ENCODE data around the gene DNM3. TPM values are rescaled to one million over a fixed set of nuclear protein-coding genes. Genes with fewer than 3 reads are reported as not detected.

DNM3 gene
- total RNA-seq, 2 experiments from 2014 or later = 1.5 to 1.6 TPM

DNA sequence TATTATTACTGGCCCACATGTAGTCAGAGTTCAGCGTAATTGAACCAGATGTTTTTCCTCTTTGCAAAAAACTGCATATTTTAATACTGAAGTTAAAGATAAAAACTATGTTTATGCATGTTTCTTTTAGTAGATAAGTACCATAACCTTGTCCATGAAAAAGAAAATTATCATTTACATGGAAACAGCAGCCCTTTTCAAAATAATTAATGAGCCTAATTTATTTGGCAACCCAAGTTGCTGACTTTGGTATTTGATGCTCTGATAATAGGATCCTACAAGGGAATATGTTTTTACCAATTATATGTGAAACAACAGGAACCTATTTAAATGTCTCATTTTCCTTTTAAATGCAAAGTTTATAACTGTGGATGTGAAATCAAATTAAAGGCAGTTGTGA is 297.9 kb downstream of the DNM3 start:
- CTCF ChIA-PET = no interaction called here
- POLR2A ChIA-PET = no interaction called here
- H3K4me3 Mint-ChIP-seq = no peak overlapping the region
- no peak for DNase-seq
- ATAC-seq = no peak
- no peak overlapping the region for H3K27ac Mint-ChIP-seq
- no peaks in the 10 kb centered on the region for H3K27me3 Mint-ChIP-seq (ENCODE audit: low read depth)
- peaks cover under 1% of the 10 kb centered on the region for H3K4me1 Mint-ChIP-seq (ENCODE audit: low read depth)
- H3K9me3 Mint-ChIP-seq (ENCODE audit: insufficient read depth) = no peaks in the 10 kb centered on the region
- no peaks in the 10 kb centered on the region for H3K36me3 Mint-ChIP-seq (ENCODE audit: low read depth)

DNA sequence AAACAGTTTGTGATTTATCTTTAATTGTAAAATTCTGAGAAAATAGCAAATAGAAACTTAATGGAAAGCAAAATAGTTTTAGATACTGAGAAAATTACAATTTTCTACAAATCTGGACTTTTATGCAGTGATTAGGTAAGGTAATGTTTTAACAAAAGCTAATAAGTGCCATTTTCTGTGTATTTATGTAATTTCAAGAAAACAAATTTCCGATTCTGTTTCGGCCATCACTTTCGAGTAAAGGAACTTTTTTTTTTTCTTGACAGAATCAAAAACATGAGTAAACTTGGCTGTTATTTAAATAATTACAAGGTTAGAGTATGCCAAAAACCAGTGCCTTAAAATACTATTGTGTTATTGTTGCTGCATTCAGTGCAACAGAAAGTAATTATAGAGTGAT is 298.8 kb downstream of the DNM3 start:
- H3K36me3 Mint-ChIP-seq (ENCODE audit: low read depth) = no peaks in the 10 kb centered on the region
- DNase-seq (no peak), ATAC-seq (no peak)
- POLR2A ChIA-PET = no interaction called here
- no peaks in the 10 kb centered on the region for H3K27me3 Mint-ChIP-seq (ENCODE audit: low read depth)
- CTCF ChIA-PET = no interaction called here
- no peak overlapping the region for H3K27ac Mint-ChIP-seq
- no peaks in the 10 kb centered on the region for H3K4me1 Mint-ChIP-seq (ENCODE audit: low read depth)
- no peaks in the 10 kb centered on the region for H3K9me3 Mint-ChIP-seq (ENCODE audit: insufficient read depth)
- no peak overlapping the region for H3K4me3 Mint-ChIP-seq

DNA sequence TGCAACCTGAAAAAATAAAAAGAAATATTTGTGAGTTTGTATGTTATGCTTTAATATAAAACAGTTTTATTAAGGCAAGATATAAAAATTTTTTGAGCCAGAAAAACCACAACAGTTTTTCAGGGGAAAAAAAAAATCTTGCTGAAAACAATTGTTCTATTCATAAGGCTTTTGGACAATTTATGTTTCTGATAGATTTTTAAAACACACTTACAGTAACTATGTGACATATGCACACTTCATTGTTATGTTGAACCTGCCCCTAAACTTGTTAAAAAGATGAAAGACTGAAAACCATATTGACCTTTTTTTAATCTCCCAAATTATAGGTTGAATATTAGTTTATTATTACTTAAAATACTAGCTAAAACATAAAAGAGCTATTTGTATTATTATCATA is 299.3 kb downstream of the DNM3 start:
- no peaks in the 10 kb centered on the region for H3K4me1 Mint-ChIP-seq (ENCODE audit: low read depth)
- no peak for ATAC-seq
- no peak overlapping the region for H3K4me3 Mint-ChIP-seq
- no peaks in the 10 kb centered on the region for H3K9me3 Mint-ChIP-seq (ENCODE audit: insufficient read depth)
- DNase-seq = no peak
- no peaks in the 10 kb centered on the region for H3K36me3 Mint-ChIP-seq (ENCODE audit: low read depth)
- ChIA-PET POLR2A (no interaction called here), CTCF (interaction anchor here (1.1 kb wide), 1 partner anchor 15 kb away, joined by 5 read pairs; no protein-coding TSS in a partner anchor)
- no peaks in the 10 kb centered on the region for H3K27me3 Mint-ChIP-seq (ENCODE audit: low read depth)
- no peak overlapping the region for H3K27ac Mint-ChIP-seq

DNA sequence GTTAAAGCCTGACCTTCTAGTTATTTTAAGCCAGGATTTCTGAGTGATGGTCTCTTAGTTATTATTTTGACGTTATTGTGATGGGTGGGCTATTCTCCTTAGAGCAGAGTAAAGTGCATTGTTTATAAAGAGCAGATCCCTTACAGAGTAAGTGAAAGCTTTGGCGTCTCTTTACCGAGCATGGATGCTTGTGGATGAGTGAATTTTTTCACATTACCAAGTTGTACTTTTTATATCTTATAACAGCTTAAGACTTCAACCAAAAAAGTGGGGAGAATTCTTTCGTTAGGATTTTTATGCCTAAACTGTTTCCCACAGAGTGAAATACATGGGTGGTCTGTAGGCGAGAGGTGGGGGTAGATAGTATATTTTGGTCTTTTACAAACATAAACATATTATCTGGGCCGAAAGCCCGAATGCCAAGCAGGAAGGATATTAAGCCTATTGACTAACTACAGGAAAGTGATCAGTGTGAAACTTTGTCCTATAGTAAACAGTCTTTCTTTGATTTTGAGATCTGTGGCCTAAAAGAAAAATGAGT is 300.1 kb downstream of the DNM3 start:
- H3K4me3 Mint-ChIP-seq = no peak overlapping the region
- ChIA-PET CTCF (interaction anchor here (1.1 kb wide), 1 partner anchor 16 kb away, joined by 5 read pairs; no protein-coding TSS in a partner anchor), POLR2A (no interaction called here)
- DNase-seq = no peak
- H3K36me3 Mint-ChIP-seq (ENCODE audit: low read depth) = no peaks in the 10 kb centered on the region
- H3K27ac Mint-ChIP-seq = no peak overlapping the region
- no peaks in the 10 kb centered on the region for H3K27me3 Mint-ChIP-seq (ENCODE audit: low read depth)
- no peaks in the 10 kb centered on the region for H3K9me3 Mint-ChIP-seq (ENCODE audit: insufficient read depth)
- ATAC-seq = no peak
- no peaks in the 10 kb centered on the region for H3K4me1 Mint-ChIP-seq (ENCODE audit: low read depth)

DNA sequence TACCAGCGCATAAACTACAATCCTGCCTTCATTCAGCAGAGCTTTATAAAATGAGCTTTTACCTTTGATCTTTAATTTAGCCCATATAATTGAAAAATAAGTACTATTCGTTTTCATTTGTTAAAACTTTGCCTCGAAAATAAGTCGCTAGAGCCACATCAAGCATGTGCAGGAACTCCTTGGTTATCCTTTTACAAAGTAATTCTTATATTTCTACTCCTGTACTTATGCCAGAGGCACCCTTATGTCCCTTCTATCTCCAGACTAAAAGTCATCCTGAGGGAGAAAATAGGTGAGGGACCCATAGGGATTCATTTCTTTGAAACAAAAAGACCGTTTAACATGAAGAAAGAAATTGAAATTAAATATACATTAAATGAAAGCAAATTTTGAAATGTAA is 301.0 kb downstream of the DNM3 start:
- Mint-ChIP-seq H3K36me3 (ENCODE audit: low read depth) (no peaks in the 10 kb centered on the region), H3K4me3 (no peak overlapping the region), H3K27me3 (ENCODE audit: low read depth) (no peaks in the 10 kb centered on the region), H3K9me3 (ENCODE audit: insufficient read depth) (no peaks in the 10 kb centered on the region), H3K4me1 (ENCODE audit: low read depth) (no peaks in the 10 kb centered on the region), H3K27ac (no peak overlapping the region)
- ChIA-PET POLR2A (no interaction called here), CTCF (no interaction called here)
- DNase-seq (no peak), ATAC-seq (no peak)

DNA sequence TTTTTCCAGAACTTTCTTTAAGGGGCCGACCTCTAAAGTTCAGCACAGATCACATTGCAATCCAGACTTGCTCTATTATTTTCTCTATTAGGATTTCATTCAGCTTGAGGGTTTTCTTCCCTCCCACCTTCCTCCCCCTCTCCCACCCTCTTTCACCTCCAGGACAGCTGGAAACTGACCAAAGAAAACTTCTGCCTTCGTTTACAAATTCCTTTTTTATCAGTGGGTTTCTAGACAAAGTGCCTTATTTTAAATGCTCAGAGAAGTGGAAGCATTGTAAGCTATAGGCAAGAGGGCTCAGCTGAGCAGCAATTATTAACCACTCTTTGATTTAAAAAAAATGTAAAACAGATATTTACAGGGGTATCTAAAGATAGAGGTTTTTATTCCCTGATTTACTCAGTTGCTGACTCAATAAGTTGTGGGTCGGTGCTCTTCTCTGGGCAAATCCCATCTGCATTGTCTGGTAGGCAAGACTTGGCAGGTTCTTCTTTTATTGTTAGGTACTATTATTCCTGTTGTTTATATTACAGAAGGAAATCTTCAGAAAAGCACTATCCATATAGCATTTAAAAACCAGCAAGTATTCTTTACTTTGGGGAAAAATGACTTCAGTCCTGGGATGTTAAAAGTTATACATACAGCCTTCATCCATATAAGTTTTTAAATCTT is 302.2 kb downstream of the DNM3 start:
- DNase-seq (no peak), ATAC-seq (no peak)
- Mint-ChIP-seq H3K4me1 (ENCODE audit: low read depth) (no peaks in the 10 kb centered on the region), H3K4me3 (no peak overlapping the region), H3K27ac (no peak overlapping the region), H3K9me3 (ENCODE audit: insufficient read depth) (no peaks in the 10 kb centered on the region), H3K36me3 (ENCODE audit: low read depth) (no peaks in the 10 kb centered on the region), H3K27me3 (ENCODE audit: low read depth) (no peaks in the 10 kb centered on the region)
- CTCF ChIA-PET = no interaction called here
- POLR2A ChIA-PET = no interaction called here

DNA sequence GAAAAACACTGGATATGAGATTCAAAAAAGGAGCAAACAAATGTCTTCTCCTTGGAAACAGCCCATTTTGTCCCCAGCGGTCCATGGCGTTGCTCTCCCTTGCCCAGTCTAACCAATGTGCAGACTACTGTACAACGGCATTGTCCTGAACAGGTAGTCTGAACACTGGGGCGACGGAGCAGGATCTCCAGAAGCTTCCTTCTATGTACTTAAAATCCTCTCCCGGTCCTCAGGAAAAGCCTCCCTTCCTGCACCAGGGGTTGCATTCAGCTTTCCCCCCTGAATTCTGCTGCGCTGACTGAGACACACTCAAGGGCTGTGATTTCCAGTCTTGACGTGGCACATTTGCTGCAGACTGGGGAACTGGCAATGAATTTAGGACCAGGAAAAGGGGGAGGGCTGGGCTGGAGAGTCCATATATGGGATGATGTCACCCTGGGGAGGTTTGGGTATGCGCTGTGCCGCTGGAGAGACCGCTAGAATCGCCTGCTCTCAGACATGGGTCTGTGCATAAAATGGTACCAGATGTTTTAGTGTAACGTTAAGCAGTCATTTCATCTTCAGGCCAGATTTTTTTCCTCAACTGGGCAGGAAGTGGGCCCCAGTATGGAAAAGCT is 303.3 kb downstream of the DNM3 start:
- H3K27me3 Mint-ChIP-seq (ENCODE audit: low read depth) = no peaks in the 10 kb centered on the region
- DNase-seq = no peak
- H3K4me1 Mint-ChIP-seq (ENCODE audit: low read depth) = no peaks in the 10 kb centered on the region
- no peak overlapping the region for H3K4me3 Mint-ChIP-seq
- ChIA-PET CTCF (no interaction called here), POLR2A (no interaction called here)
- ATAC-seq = no peak
- H3K27ac Mint-ChIP-seq = no peak overlapping the region
- no peaks in the 10 kb centered on the region for H3K9me3 Mint-ChIP-seq (ENCODE audit: insufficient read depth)
- H3K36me3 Mint-ChIP-seq (ENCODE audit: low read depth) = no peaks in the 10 kb centered on the region

DNA sequence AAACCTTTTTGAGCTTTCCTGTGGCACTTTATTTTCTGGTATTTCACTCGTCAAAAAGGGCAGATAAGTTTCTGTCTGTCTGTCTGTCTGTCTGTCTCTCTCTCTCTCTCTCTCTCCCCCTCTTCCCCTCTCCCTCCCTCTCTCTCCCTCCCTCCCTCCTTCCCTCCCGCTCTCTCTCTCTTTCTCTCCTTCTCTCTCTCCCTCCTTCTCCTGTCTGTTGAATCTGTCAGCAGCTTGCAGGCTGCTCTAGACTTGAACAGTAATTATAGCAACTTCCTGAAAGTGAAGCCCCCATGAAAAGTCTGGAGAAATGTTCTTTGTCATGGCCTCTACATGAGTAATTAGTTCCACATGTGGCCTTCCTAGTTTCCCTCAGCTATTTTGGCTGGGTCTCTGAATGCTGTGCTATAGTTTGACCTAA is 303.9 kb downstream of the DNM3 start:
- H3K27ac Mint-ChIP-seq = no peak overlapping the region
- no peaks in the 10 kb centered on the region for H3K4me1 Mint-ChIP-seq (ENCODE audit: low read depth)
- CTCF ChIA-PET = interaction anchor here (1.3 kb wide), 1 partner anchor 12 kb away, joined by 3 read pairs; no protein-coding TSS in a partner anchor
- ATAC-seq (no peak), DNase-seq (no peak)
- no peaks in the 10 kb centered on the region for H3K36me3 Mint-ChIP-seq (ENCODE audit: low read depth)
- POLR2A ChIA-PET = interaction anchor here (0.6 kb wide), 1 partner anchor 36 kb away, joined by 5 read pairs; no protein-coding TSS in a partner anchor
- H3K9me3 Mint-ChIP-seq (ENCODE audit: insufficient read depth) = no peaks in the 10 kb centered on the region
- no peaks in the 10 kb centered on the region for H3K27me3 Mint-ChIP-seq (ENCODE audit: low read depth)
- no peak overlapping the region for H3K4me3 Mint-ChIP-seq

DNA sequence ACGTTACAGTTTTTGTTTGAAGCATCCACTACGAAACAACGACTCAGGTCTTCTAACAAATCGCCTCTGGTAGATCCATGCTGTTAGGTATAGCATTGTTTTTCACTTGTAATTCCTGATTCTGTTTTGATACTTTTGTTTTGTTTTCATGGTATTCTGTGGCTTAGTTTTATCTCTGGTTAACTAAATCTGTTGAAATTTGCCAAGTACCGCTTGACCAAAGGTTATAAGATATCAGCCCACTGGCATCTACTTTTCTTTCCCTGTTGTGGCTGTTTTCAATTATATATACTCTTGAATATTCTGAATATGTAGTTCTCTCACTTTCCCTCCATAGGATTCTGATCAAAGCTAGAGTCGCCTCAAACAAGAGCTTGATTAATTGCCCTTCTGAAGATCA is 304.4 kb downstream of the DNM3 start:
- Mint-ChIP-seq H3K4me1 (ENCODE audit: low read depth) (no peaks in the 10 kb centered on the region), H3K4me3 (no peak overlapping the region), H3K27me3 (ENCODE audit: low read depth) (no peaks in the 10 kb centered on the region), H3K9me3 (ENCODE audit: insufficient read depth) (no peaks in the 10 kb centered on the region), H3K27ac (no peak overlapping the region), H3K36me3 (ENCODE audit: low read depth) (no peaks in the 10 kb centered on the region)
- no peak for DNase-seq
- no peak for ATAC-seq
- POLR2A ChIA-PET = interaction anchor here (0.6 kb wide), 1 partner anchor 35 kb away, joined by 5 read pairs; no protein-coding TSS in a partner anchor
- CTCF ChIA-PET = interaction anchor here (1.3 kb wide), 1 partner anchor 13 kb away, joined by 3 read pairs; no protein-coding TSS in a partner anchor

DNA sequence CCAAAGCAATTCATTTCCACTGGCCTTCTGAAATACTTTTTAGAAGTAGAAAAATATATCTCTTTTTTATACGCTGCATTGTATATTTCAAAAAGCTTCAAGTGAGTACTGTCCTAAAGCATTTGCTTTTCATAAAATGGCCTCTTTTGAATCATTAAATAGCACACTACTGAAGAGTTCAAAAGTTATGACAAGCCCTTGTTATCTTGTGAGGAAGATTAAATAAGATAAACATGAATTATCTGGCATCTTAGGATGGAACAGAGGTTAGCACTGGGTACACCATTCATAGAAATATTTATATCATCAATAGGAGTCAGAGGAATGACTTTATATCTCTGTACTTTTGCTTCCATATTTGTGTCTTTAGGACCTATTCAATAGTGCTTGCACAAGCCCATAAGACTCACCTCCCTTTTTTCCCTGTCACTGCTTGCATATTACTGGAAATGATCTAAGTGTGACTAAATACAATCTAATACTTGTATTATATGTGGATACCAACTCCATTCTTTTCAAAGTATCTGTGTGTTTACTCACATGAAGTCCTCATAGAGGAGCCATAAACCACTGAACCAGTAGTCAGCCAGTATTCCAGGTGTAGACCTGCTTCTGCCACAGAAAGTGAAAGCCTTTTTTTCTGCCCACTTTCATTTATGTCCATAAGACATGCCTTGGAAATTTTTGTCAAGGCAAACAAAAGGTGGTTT is 305.0 kb downstream of the DNM3 start:
- CTCF ChIA-PET = interaction anchor here (1.3 kb wide), 1 partner anchor 13 kb away, joined by 3 read pairs; no protein-coding TSS in a partner anchor
- POLR2A ChIA-PET = no interaction called here
- H3K4me1 Mint-ChIP-seq (ENCODE audit: low read depth) = no peaks in the 10 kb centered on the region
- H3K36me3 Mint-ChIP-seq (ENCODE audit: low read depth) = no peaks in the 10 kb centered on the region
- H3K4me3 Mint-ChIP-seq = no peak overlapping the region
- H3K27me3 Mint-ChIP-seq (ENCODE audit: low read depth) = no peaks in the 10 kb centered on the region
- DNase-seq = no peak
- H3K9me3 Mint-ChIP-seq (ENCODE audit: insufficient read depth) = no peaks in the 10 kb centered on the region
- no peak for ATAC-seq
- no peak overlapping the region for H3K27ac Mint-ChIP-seq

DNA sequence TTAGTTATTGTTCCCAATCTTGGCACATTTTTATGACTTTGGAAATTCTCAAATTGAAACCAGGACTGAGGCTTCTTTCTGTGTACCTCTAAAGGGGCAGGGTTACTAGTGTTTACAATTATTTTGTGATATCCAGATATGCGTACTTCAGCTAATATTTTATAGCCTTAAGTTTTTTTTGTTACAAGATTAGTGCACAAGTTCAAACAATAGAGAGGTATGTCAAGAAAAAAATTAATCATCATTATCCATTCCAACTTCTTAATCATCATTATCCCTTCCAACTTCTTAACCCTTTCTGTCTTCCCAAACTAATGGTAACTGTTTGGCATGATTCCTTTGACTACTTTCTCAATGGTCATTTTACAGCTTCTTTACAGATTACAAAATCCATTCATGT is 306.2 kb downstream of the DNM3 start:
- H3K27me3 Mint-ChIP-seq (ENCODE audit: low read depth) = no peaks in the 10 kb centered on the region
- H3K36me3 Mint-ChIP-seq (ENCODE audit: low read depth) = no peaks in the 10 kb centered on the region
- ATAC-seq (no peak), DNase-seq (no peak)
- H3K9me3 Mint-ChIP-seq (ENCODE audit: insufficient read depth) = no peaks in the 10 kb centered on the region
- H3K4me1 Mint-ChIP-seq (ENCODE audit: low read depth) = no peaks in the 10 kb centered on the region
- no peak overlapping the region for H3K27ac Mint-ChIP-seq
- ChIA-PET CTCF (interaction anchor here (0.9 kb wide), 1 partner anchor 16 kb away, joined by 3 read pairs; no protein-coding TSS in a partner anchor), POLR2A (no interaction called here)
- H3K4me3 Mint-ChIP-seq = no peak overlapping the region

DNA sequence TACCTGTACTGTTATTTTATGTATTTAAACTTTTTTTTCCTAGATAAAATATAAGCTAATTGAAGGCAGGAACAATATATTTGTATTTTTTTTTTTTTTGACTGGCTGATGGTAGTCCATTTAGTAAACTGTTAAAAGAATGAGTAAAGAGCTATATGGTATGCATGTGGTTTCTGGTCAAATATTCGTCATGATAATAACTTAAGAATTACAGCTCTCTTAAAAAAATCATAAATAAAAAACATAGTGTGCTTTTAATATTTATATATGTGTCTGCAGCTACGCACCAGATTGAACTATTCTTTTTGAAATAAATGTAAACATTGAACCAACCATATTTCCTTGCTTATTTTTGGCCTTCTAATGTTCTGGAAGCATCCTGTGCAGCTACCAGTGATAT is 306.9 kb downstream of the DNM3 start:
- ChIA-PET CTCF (interaction anchor here (0.9 kb wide), 1 partner anchor 15 kb away, joined by 3 read pairs; no protein-coding TSS in a partner anchor), POLR2A (interaction anchor here (0.5 to 0.6 kb wide), 2 partner anchors 44 to 144 kb away, joined by 3 to 4 read pairs; no protein-coding TSS in a partner anchor)
- H3K27ac Mint-ChIP-seq = no peak overlapping the region
- no peaks in the 10 kb centered on the region for H3K27me3 Mint-ChIP-seq (ENCODE audit: low read depth)
- no peak overlapping the region for H3K4me3 Mint-ChIP-seq
- no peak for ATAC-seq
- no peak for DNase-seq
- no peaks in the 10 kb centered on the region for H3K9me3 Mint-ChIP-seq (ENCODE audit: insufficient read depth)
- no peaks in the 10 kb centered on the region for H3K36me3 Mint-ChIP-seq (ENCODE audit: low read depth)
- no peaks in the 10 kb centered on the region for H3K4me1 Mint-ChIP-seq (ENCODE audit: low read depth)
